HG03432 (cell line): ENCODE results near the gene GHITM.

Source experiments
- ATAC-seq: cut with Tn5 transposase; IDR thresholded peaks from one replicate; pipeline ENCODE4 v1.9.1; 2021; ENCODE audit warnings: mild to moderate bottlenecking, moderate library complexity; ENCODE audit not compliant: unreplicated experiment

Gene GHITM

GRCh38 chr10:84197643-84198042 lies 58.3 kb downstream of the GHITM start:
- no peak for ATAC-seq

- no peak for ATAC-seq
Measured at GRCh38 chr10:84198206-84198915, 59.1 kb downstream of the GHITM start.

GRCh38 chr10:84200537-84201243 lies 61.4 kb downstream of the GHITM start:
- ATAC-seq: no peak

GRCh38 chr10:84201244-84201606 lies 61.9 kb downstream of the GHITM start:
- ATAC-seq: no peak

GRCh38 chr10:84201682-84202081 lies 62.4 kb downstream of the GHITM start:
- ATAC-seq: no peak

- ATAC-seq: no peak
Measured at GRCh38 chr10:84202349-84202748, 63.0 kb downstream of the GHITM start.
